HG02973 (cell line): Measurements from ENCODE around the gene ADGRB2.

Experiments
- ATAC-seq: cut with Tn5 transposase; IDR thresholded peaks from one replicate; pipeline ENCODE4 v1.9.1; 2021; ENCODE audit warnings: moderate library complexity; ENCODE audit not compliant: unreplicated experiment

ADGRB2 gene

GRCh38 chr1:31704271-31705079, 59.7 kb downstream of the ADGRB2 start:
- no peak for ATAC-seq

GRCh38 chr1:31703431-31704270, 60.5 kb downstream of the ADGRB2 start, which contains the start of gene COL16A1:
COL16A1 (minus strand) TSS chr1:31704017; CDS start chr1:31702193, 1,824 bp downstream.
- ATAC-seq, result no peak

- no peak for ATAC-seq
Observed at GRCh38 chr1:31702836-31703404, 61.2 kb downstream of the ADGRB2 start.

GRCh38 chr1:31701091-31701736, 62.9 kb downstream of the ADGRB2 start:
- ATAC-seq, result no peak

GRCh38 chr1:31700468-31701090, 63.6 kb downstream of the ADGRB2 start:
- no peak for ATAC-seq

GRCh38 chr1:31699341-31699891, 64.7 kb downstream of the ADGRB2 start:
- ATAC-seq, result no peak

GRCh38 chr1:31697369-31697984, 66.7 kb downstream of the ADGRB2 start:
- no peak for ATAC-seq

- ATAC-seq, result no peak
Observed at GRCh38 chr1:31696242-31696641, 67.9 kb downstream of the ADGRB2 start.

GRCh38 chr1:31695327-31695726, 68.8 kb downstream of the ADGRB2 start:
- no peak for ATAC-seq

GRCh38 chr1:31694964-31695313, 69.2 kb downstream of the ADGRB2 start:
- no peak for ATAC-seq

- no peak for ATAC-seq
Observed at GRCh38 chr1:31694069-31694963, 69.8 kb downstream of the ADGRB2 start.

GRCh38 chr1:31693231-31693630, 70.9 kb downstream of the ADGRB2 start:
- no peak for ATAC-seq

- ATAC-seq, result no peak
Observed at GRCh38 chr1:31691951-31692350, 72.2 kb downstream of the ADGRB2 start.

- no peak for ATAC-seq
Observed at GRCh38 chr1:31691446-31691845, 72.7 kb downstream of the ADGRB2 start.

GRCh38 chr1:31690921-31691320, 73.2 kb downstream of the ADGRB2 start:
- ATAC-seq, result no peak

- no peak for ATAC-seq
Observed at GRCh38 chr1:31689854-31690253, 74.3 kb downstream of the ADGRB2 start.

- no peak for ATAC-seq
Observed at GRCh38 chr1:31689379-31689778, 74.8 kb downstream of the ADGRB2 start.

GRCh38 chr1:31688233-31688918, 75.8 kb downstream of the ADGRB2 start:
- ATAC-seq, result no peak
